ENCODE measurements around the gene FIGLA. TPM values are rescaled to one million over a fixed set of nuclear protein-coding genes. Genes with fewer than 3 reads are reported as not detected.

The FIGLA gene
- total and polyA plus RNA-seq, 2 of the 8 experiments (the other 6 are each of a cell fraction or from before 2014, with no cell fraction given), result not detected

DNA sequence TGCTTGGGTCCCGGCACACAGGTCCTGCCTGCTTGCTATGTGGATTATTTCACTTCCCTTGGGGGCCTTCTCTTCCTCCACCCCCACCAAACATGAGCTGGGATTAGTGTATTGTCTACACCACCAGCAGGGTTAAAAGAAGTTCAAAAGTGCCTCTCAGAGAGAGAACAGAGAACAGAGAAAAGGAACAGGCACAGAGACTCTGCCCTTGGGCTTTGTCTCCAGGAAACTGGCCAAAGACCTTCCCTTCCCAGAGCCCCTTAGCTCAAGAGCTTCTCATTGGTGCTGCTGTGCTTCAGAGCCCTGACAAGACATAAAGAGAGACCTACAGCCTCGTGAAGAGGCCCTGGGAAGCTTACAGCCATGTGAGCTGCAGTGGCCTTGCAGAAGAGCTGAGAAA is 7.1 kb upstream of the FIGLA start (continued):
- TF ChIP-seq, protein P1, sequence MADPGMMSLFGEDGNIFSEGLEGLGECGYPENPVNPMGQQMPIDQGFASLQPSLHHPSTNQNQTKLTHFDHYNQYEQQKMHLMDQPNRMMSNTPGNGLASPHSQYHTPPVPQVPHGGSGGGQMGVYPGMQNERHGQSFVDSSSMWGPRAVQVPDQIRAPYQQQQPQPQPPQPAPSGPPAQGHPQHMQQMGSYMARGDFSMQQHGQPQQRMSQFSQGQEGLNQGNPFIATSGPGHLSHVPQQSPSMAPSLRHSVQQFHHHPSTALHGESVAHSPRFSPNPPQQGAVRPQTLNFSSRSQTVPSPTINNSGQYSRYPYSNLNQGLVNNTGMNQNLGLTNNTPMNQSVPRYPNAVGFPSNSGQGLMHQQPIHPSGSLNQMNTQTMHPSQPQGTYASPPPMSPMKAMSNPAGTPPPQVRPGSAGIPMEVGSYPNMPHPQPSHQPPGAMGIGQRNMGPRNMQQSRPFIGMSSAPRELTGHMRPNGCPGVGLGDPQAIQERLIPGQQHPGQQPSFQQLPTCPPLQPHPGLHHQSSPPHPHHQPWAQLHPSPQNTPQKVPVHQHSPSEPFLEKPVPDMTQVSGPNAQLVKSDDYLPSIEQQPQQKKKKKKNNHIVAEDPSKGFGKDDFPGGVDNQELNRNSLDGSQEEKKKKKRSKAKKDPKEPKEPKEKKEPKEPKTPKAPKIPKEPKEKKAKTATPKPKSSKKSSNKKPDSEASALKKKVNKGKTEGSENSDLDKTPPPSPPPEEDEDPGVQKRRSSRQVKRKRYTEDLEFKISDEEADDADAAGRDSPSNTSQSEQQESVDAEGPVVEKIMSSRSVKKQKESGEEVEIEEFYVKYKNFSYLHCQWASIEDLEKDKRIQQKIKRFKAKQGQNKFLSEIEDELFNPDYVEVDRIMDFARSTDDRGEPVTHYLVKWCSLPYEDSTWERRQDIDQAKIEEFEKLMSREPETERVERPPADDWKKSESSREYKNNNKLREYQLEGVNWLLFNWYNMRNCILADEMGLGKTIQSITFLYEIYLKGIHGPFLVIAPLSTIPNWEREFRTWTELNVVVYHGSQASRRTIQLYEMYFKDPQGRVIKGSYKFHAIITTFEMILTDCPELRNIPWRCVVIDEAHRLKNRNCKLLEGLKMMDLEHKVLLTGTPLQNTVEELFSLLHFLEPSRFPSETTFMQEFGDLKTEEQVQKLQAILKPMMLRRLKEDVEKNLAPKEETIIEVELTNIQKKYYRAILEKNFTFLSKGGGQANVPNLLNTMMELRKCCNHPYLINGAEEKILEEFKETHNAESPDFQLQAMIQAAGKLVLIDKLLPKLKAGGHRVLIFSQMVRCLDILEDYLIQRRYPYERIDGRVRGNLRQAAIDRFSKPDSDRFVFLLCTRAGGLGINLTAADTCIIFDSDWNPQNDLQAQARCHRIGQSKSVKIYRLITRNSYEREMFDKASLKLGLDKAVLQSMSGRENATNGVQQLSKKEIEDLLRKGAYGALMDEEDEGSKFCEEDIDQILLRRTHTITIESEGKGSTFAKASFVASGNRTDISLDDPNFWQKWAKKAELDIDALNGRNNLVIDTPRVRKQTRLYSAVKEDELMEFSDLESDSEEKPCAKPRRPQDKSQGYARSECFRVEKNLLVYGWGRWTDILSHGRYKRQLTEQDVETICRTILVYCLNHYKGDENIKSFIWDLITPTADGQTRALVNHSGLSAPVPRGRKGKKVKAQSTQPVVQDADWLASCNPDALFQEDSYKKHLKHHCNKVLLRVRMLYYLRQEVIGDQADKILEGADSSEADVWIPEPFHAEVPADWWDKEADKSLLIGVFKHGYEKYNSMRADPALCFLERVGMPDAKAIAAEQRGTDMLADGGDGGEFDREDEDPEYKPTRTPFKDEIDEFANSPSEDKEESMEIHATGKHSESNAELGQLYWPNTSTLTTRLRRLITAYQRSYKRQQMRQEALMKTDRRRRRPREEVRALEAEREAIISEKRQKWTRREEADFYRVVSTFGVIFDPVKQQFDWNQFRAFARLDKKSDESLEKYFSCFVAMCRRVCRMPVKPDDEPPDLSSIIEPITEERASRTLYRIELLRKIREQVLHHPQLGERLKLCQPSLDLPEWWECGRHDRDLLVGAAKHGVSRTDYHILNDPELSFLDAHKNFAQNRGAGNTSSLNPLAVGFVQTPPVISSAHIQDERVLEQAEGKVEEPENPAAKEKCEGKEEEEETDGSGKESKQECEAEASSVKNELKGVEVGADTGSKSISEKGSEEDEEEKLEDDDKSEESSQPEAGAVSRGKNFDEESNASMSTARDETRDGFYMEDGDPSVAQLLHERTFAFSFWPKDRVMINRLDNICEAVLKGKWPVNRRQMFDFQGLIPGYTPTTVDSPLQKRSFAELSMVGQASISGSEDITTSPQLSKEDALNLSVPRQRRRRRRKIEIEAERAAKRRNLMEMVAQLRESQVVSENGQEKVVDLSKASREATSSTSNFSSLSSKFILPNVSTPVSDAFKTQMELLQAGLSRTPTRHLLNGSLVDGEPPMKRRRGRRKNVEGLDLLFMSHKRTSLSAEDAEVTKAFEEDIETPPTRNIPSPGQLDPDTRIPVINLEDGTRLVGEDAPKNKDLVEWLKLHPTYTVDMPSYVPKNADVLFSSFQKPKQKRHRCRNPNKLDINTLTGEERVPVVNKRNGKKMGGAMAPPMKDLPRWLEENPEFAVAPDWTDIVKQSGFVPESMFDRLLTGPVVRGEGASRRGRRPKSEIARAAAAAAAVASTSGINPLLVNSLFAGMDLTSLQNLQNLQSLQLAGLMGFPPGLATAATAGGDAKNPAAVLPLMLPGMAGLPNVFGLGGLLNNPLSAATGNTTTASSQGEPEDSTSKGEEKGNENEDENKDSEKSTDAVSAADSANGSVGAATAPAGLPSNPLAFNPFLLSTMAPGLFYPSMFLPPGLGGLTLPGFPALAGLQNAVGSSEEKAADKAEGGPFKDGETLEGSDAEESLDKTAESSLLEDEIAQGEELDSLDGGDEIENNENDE (IDR thresholded peaks at IDR 0.05; ENCODE audit: insufficient replicate concordance, low read length), result no peak
- no peak for TF ChIP-seq SP2 (IDR thresholded peaks at IDR 0.05; ENCODE audit: low read length)
- TF ChIP-seq TAF1 (IDR thresholded peaks at IDR 0.05; ENCODE audit: low read depth, low read length), result no peak
- no peak for TF ChIP-seq EGR1 (IDR thresholded peaks at IDR 0.05; ENCODE audit: borderline replicate concordance, low read depth, low read length)
- no peak for TF ChIP-seq YY1 (IDR thresholded peaks at IDR 0.05; ENCODE audit: low read depth, low read length)
- no peak for TF ChIP-seq POLR2AphosphoS5 (IDR thresholded peaks at IDR 0.05; ENCODE audit: low read depth, low read length)
- no peak for TF ChIP-seq JUN (IDR thresholded peaks at IDR 0.05; ENCODE audit: low read depth, low read length)
- no peak for TF ChIP-seq SRF (IDR thresholded peaks at IDR 0.05; ENCODE audit: low read depth, low read length)
- TF ChIP-seq TBP (IDR thresholded peaks at IDR 0.05; ENCODE audit: low read depth, low read length), result no peak
- TF ChIP-seq NANOG (IDR thresholded peaks at IDR 0.05; ENCODE audit: insufficient read depth, low read depth, low read length, poor library complexity, severe bottlenecking), result no peak
- TF ChIP-seq, protein P2, sequence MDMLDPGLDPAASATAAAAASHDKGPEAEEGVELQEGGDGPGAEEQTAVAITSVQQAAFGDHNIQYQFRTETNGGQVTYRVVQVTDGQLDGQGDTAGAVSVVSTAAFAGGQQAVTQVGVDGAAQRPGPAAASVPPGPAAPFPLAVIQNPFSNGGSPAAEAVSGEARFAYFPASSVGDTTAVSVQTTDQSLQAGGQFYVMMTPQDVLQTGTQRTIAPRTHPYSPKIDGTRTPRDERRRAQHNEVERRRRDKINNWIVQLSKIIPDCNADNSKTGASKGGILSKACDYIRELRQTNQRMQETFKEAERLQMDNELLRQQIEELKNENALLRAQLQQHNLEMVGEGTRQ (IDR thresholded peaks at IDR 0.05; ENCODE audit: low read length), result no peak
- TF ChIP-seq POU5F1 (IDR thresholded peaks at IDR 0.05; ENCODE audit: low read depth, low read length), result no peak
